Measurements from ENCODE around the gene KIF18B.

- TF ChIP-seq CTCF (conservative IDR thresholded peaks at IDR 0.05 in 1 of 2, IDR thresholded peaks at IDR 0.05 in 1 of 2; ENCODE audit: low read depth in 1 of 2, low read length in 2 of 2) (no peak), EZH2 (IDR thresholded peaks at IDR 0.05; ENCODE audit: low read length, missing control alignments) (no peak)
Observed at GRCh38 chr17:44898768-44899073, 48.9 kb downstream of the KIF18B start.

Data from fibroblast of lung (primary cell).